Measurements from ENCODE around the gene RBM22.

RBM22 gene

GRCh38 chr5:150670275-150670947 is 30.5 kb downstream of the RBM22 start:
- Histone ChIP-seq H3K4me2 (ENCODE audit: low read length) (no peak overlapping the region), H3F3A (ENCODE audit: insufficient read depth, low read length) (no peaks in the 10 kb centered on the region), H3K9me2 (ENCODE audit: low read depth, low read length) (no peaks in the 10 kb centered on the region), H3K4me3 (ENCODE audit: low read depth, low read length, poor library complexity, severe bottlenecking) (no peak overlapping the region), H3K4me1 (ENCODE audit: insufficient read depth, low read length, severe bottlenecking) (no peaks in the 10 kb centered on the region), H4K20me1 (ENCODE audit: insufficient read depth, low read length) (no peaks in the 10 kb centered on the region), H3K27ac (ENCODE audit: low read depth, low read length, poor library complexity, severe bottlenecking) (no peak overlapping the region), H2AFZ (ENCODE audit: low read length) (no peak overlapping the region), H3K79me2 (ENCODE audit: insufficient read depth, low read length) (no peaks in the 10 kb centered on the region), H3K27me3 (ENCODE audit: insufficient read depth, low read length) (peaks cover 6% of the 10 kb centered on the region; the same call in 1 of the 2 replicates), H3K9ac (ENCODE audit: low read length) (no peak overlapping the region), H3K36me3 (ENCODE audit: insufficient read depth, low read length) (no peaks in the 10 kb centered on the region), H3K9me3 (ENCODE audit: low read length) (no peaks in the 10 kb centered on the region)
- TF ChIP-seq, protein P1, sequence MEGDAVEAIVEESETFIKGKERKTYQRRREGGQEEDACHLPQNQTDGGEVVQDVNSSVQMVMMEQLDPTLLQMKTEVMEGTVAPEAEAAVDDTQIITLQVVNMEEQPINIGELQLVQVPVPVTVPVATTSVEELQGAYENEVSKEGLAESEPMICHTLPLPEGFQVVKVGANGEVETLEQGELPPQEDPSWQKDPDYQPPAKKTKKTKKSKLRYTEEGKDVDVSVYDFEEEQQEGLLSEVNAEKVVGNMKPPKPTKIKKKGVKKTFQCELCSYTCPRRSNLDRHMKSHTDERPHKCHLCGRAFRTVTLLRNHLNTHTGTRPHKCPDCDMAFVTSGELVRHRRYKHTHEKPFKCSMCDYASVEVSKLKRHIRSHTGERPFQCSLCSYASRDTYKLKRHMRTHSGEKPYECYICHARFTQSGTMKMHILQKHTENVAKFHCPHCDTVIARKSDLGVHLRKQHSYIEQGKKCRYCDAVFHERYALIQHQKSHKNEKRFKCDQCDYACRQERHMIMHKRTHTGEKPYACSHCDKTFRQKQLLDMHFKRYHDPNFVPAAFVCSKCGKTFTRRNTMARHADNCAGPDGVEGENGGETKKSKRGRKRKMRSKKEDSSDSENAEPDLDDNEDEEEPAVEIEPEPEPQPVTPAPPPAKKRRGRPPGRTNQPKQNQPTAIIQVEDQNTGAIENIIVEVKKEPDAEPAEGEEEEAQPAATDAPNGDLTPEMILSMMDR (IDR thresholded peaks at IDR 0.05; ENCODE audit: low read length): no peak
- no peak for TF ChIP-seq EZH2 (IDR thresholded peaks at IDR 0.05; ENCODE audit: borderline replicate concordance, low read length)

DNA sequence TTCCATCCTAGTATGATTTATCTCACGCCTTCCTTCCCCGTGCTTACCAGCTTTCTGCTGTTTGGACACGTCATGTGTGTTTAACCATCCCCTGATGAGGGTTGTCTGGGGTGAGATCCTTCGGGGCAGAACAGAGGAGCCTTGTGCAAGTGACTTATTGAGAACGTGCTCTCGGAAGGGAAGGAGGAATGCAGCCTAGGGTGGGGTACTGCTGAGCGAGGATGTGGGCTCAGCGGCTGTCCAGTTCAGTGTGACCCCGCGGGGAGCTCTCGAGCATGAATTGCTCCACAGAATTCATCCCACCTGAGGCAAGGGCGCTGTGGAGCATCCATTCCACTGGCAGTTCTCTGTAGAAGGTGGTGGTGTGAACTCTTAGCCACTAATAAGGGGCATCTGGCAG is 35.8 kb downstream of the RBM22 start:
- Histone ChIP-seq H3K4me3 (ENCODE audit: low read depth, low read length, poor library complexity, severe bottlenecking) (no peak overlapping the region), H3K27me3 (ENCODE audit: insufficient read depth, low read length) (peaks cover 12% of the 10 kb centered on the region; the same call in 1 of the 2 replicates), H3K79me2 (ENCODE audit: insufficient read depth, low read length) (no peaks in the 10 kb centered on the region), H3F3A (ENCODE audit: insufficient read depth, low read length) (no peaks in the 10 kb centered on the region), H3K9me2 (ENCODE audit: low read depth, low read length) (no peaks in the 10 kb centered on the region), H4K20me1 (ENCODE audit: insufficient read depth, low read length) (no peaks in the 10 kb centered on the region), H3K27ac (ENCODE audit: low read depth, low read length, poor library complexity, severe bottlenecking) (no peak overlapping the region), H3K9ac (ENCODE audit: low read length) (no peak overlapping the region), H3K9me3 (ENCODE audit: low read length) (no peaks in the 10 kb centered on the region), H2AFZ (ENCODE audit: low read length) (no peak overlapping the region), H3K36me3 (ENCODE audit: insufficient read depth, low read length) (no peaks in the 10 kb centered on the region), H3K4me2 (ENCODE audit: low read length) (no peak overlapping the region), H3K4me1 (ENCODE audit: insufficient read depth, low read length, severe bottlenecking) (no peaks in the 10 kb centered on the region)
- TF ChIP-seq, protein P1 (IDR thresholded peaks at IDR 0.05; ENCODE audit: low read length): no peak
- no peak for TF ChIP-seq EZH2 (IDR thresholded peaks at IDR 0.05; ENCODE audit: borderline replicate concordance, low read length)

DNA sequence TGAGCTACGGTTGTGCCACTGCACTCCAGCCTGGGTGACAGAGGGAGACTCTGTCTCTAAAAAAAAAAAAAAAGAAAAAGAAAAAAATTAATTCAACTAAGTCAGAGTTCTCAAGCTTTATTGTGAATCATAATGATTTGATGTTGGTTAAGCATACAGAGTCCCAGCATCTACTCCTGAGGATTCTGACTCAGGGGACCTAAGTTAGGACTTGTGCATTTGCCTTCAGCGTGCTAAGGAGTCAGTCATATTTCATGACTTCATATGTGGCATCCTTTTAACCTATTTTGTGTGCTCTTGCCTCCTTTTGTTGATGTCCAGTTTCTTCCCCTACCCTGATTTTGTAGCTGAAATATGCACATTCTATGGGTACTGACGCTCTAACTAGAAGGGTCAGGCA is 36.9 kb downstream of the RBM22 start:
- H3K4me2 ChIP-seq (ENCODE audit: low read length): no peak overlapping the region
- no peaks in the 10 kb centered on the region for H3K36me3 ChIP-seq (ENCODE audit: insufficient read depth, low read length)
- no peaks in the 10 kb centered on the region for H3K9me2 ChIP-seq (ENCODE audit: low read depth, low read length)
- no peak overlapping the region for H3K9ac ChIP-seq (ENCODE audit: low read length)
- no peaks in the 10 kb centered on the region for H3K4me1 ChIP-seq (ENCODE audit: insufficient read depth, low read length, severe bottlenecking)
- H3K27ac ChIP-seq (ENCODE audit: low read depth, low read length, poor library complexity, severe bottlenecking): no peak overlapping the region
- H3K79me2 ChIP-seq (ENCODE audit: insufficient read depth, low read length): no peaks in the 10 kb centered on the region
- H4K20me1 ChIP-seq (ENCODE audit: insufficient read depth, low read length): no peaks in the 10 kb centered on the region
- no peak overlapping the region for H3K4me3 ChIP-seq (ENCODE audit: low read depth, low read length, poor library complexity, severe bottlenecking)
- no peak overlapping the region for H2AFZ ChIP-seq (ENCODE audit: low read length)
- H3K9me3 ChIP-seq (ENCODE audit: low read length): no peaks in the 10 kb centered on the region
- H3K27me3 ChIP-seq (ENCODE audit: insufficient read depth, low read length): peaks cover 12% of the 10 kb centered on the region; the same call in 1 of the 2 replicates
- TF ChIP-seq EZH2 (IDR thresholded peaks at IDR 0.05; ENCODE audit: borderline replicate concordance, low read length): no peak
- TF ChIP-seq, protein P1 (IDR thresholded peaks at IDR 0.05; ENCODE audit: low read length): no peak
- H3F3A ChIP-seq (ENCODE audit: insufficient read depth, low read length): no peaks in the 10 kb centered on the region
